ENCODE results near the gene HDLBP.

- TF ChIP-seq REST (IDR thresholded peaks at IDR 0.05; ENCODE audit: insufficient replicate concordance, low read depth) (no peak), CTCF (IDR thresholded peaks at IDR 0.05; ENCODE audit: insufficient read depth, low read length) (no peak), POLR2AphosphoS5 (IDR thresholded peaks at IDR 0.05; ENCODE audit: low read depth) (no peak), GABPA (IDR thresholded peaks at IDR 0.05; ENCODE audit: low read depth) (no peak), SPI1 (IDR thresholded peaks at IDR 0.05; ENCODE audit: borderline replicate concordance, low read depth) (no peak)
Measured at GRCh38 chr2:241242306-241242705, 73.2 kb downstream of the HDLBP start.

Data from HL-60 (cell line).